Brain pericyte (primary cell): ENCODE data around the gene ITLN1.

Experiments
- DNase-seq: peaks from one replicate; pipeline ENCODE4 v3.0.0-alpha.2; 2012; ENCODE audit warnings: low read depth, low spot score

Gene ITLN1

DNA sequence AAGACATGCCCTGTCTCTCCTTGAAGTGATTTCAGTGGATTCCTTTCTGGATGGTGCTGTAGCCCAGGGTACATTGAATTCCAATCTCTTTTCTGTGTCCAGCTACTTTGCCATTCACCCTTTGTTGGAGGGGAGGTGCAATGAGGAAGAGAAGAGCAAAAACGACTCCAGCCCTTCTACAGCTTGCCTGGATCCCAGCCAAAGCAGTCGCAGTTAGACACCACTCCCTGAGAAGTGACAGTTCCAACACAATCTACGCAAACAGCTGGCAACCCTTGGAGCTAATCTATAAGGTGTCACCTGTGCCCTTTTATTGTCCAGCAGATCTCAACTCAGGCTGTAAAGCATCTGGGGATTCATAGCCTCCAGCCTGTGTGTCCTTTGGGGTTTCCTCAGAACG lies 26.9 kb downstream of the ITLN1 start:
- no peak for DNase-seq

- DNase-seq = no peak
These were observed 29.6 kb downstream of the ITLN1 start for GRCh38 chr1:160855181-160855981.

GRCh38 chr1:160853754-160854153 lies 31.2 kb downstream of the ITLN1 start:
- no peak for DNase-seq

DNA sequence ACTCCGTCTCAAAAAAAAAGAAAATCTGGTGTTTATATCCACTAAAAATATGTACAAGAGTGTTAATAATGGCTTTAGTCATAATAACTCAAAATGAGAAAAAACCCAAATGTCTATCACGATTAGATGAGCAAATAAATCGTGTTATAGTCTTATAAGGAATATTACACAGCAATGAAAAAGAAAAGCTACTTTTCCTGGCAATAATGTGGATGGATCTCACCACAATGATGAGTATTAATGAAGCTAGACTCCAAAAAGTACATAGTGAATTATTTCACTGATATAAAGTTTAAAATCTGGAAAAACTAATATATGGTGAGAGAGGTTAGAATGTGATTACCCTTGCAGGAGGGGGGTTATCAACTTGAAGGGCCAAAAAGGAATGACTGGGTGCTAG lies 32.0 kb downstream of the ITLN1 start:
- DNase-seq = no peak

GRCh38 chr1:160850993-160851392 lies 34.0 kb downstream of the ITLN1 start:
- DNase-seq = no peak

DNA sequence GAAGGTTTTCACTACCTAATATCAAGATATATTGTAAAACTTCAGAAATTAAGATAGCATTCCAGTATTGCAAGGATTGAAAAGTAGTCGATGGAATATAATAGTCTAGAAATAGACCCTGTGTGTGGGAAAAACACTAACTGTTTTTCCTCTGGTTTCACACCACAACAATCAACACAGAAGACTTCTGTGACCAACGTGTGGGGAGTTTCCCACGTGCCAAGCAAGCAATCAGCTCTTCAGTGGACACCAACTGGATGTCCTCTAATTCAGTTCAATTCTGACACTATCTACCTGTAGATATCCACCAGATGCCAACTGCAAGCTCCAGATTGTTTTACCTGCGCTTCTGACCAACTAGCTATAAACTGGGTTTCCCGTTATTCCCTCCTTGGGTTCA lies 34.4 kb downstream of the ITLN1 start:
- DNase-seq = no peak

- DNase-seq = no peak
These were observed 38.7 kb downstream of the ITLN1 start for GRCh38 chr1:160846281-160846680.

DNA sequence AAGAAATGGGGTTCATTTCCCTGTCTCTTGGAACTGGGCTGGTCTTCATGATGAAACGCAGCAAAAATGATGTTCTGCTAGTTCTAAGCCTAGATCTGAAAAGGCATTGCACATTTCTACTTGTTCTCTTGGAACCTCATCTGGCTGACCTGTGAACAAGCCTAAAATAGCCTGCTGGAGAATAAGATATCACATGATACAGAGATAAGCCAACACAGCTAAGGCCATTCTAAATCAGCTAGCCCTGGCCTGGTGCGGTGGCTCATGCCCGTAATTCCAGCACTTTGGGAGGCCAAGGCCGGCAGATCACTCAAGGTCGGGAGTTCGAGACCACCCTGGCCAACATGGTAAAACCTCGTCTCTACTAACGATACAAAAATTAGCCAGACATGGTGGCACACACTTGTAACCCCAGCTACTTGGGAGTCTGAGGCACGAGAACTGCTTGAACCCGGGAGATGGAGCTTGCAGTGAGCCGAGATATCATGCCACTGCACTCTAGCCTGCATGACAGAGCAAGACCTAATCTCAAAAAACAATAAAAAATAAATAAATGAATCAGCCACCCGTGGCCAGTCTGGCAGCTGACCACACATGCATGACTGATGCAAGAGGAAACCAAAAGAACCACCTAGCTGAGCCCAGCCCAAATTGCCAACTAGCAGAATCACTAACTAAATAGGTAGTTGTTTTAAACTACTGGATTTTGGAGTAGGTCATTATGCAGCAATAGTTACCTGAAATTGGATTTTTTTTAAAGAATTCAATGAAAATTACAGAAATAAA lies 40.3 kb downstream of the ITLN1 start:
- no peak for DNase-seq

DNA sequence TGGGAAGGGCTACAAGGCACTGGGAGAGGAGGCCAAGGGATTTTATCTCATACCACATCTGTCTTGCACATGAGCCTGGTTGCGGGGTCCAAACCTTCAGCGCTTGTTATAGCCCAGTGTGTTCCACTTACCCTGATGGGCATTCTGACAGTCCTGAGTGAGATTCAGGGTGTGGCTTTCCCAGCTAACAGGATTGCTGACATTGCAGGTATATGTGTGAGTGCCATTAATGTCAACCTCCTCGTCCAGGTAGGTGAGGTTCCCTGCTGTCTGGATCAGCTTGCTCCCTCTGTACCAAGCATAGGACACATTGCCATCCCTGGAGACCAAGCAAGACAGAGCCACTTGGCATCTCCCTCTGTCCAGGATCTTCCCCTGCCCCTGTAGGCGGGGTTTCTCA lies 43.9 kb downstream of the ITLN1 start:
- DNase-seq = no peak

GRCh38 chr1:160839746-160840145 lies 45.2 kb downstream of the ITLN1 start:
- no peak for DNase-seq

DNA sequence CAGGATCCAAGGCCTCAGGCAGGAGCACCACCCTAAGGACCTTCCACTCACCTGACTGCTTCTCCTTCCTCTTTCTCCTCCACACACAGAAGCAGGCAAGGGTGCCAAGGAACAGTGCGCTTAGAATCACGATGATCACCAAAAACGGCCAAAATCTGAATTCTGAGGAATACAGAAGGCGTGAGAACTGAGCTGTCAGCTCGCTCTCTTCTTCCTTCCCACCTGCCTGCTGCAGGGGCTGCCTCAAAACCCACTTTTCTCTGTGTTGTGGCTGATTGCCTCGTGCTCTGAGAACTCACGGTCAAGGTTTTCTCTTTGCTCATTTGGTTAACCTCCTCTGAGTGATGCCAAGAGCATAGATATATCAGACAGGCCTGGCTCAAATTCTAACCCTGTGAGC lies 46.1 kb downstream of the ITLN1 start:
- no peak for DNase-seq

DNA sequence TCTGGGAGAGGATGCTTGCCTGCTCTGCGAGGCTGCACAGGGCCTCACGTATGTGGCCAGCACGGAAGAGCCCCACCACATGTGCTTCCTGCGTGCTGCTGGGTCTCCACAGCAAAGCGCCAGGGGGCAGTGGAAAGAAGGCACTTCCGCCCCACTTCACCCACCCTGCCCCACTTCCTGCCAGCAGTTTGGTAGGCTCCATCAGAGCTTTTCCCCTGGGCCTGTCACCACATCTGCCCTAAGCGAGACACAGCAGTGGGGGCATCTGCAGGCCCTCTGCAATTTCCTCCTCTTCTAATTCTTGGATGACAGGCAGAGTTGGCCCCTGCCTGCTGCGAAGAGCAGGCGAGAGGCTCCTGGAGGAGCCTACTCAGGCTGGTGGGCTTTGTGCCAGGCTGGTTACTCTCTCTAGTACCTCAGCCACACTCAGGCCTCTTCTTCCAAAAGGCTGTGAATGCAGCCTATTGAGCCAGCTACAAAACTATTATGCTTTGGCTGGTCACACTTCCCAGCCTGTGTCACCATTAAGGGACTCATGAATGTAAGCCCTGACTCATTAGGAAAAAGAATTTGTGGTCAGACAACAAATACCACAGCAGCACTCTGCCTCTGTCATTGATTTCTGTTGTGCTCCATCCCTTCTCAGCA lies 47.3 kb downstream of the ITLN1 start:
- no peak for DNase-seq

DNA sequence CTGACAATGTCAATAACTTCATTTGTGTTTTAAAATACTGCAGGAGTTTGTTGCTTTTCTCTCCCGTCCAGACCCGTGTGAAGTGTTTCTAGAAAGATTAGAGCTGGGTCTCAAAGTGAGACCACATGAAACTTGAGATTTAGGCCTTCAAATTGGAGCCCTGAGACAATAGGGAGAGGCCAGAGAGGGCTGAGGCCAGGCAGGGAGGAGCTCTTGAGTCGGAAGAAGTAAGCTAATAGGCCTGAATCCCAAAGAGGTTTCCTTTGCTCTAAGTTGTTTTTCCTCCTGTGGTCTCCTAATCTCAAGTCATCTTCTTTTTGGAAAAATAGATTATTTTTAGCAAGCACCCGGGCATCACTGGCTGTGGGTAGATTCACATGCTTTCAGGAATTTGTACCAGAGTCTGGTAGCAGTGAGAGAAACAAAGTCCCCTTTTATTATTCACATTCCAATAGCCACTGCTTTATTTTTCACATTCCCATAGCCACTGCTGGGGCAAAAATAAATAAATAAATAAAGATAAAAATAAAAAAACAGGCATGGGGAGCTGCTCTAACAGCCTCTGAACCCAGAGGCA lies 47.9 kb downstream of the ITLN1 start:
- no peak for DNase-seq

- DNase-seq = no peak
These were observed 48.4 kb downstream of the ITLN1 start for GRCh38 chr1:160836561-160836960.

- DNase-seq = no peak
These were observed 49.2 kb downstream of the ITLN1 start for GRCh38 chr1:160835751-160836150.

DNA sequence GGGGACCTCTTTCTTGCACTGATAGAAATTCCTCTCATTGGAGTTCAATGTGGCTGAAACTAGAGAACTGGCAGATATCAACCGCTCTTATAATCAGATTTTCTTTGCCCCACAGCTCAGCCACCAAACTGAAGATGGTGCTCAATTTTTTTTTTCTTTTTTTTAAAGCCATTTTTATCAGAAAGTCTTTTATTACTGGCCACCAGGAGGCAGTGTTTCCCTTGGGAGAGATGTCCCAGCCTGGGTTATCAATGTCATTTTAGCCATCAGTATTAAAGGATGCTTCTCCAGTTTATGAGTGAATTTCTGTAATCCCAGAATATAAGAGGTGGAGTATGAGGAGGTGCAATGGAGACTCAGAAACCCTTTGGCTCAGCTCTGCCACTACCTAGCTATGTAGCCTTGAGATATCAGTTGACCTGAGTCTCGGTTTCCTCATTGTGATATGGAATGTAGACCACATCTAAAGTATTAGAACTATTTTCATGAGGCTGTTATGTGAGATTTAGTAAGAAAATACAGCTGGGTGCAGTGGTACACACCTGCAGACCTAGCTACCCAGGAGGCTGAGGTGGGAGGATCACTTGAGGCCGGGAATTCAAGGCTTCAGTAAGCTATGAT lies 49.9 kb downstream of the ITLN1 start:
- DNase-seq = no peak

GRCh38 chr1:160830321-160831153 lies 54.4 kb downstream of the ITLN1 start:
- no peak for DNase-seq

DNA sequence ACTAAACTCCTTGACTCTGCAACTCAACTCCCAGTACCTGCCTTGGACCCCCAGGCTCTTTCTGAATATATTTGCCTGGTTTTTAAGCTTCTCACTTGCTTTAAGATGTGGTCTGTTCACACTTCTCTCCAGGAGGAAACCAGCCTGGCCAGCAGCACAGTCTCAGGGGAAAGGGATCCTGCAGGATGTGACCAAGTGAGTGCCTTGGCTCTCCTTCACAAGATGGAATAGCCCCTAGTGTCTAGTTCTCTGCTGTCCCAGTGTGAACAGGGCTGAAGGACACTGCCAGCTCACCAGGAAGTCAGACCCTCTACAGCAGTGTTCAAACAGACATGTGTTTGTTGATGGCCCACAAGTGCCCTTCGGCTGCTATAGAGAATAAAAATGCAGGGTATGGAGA lies 55.2 kb downstream of the ITLN1 start:
- DNase-seq = no peak

DNA sequence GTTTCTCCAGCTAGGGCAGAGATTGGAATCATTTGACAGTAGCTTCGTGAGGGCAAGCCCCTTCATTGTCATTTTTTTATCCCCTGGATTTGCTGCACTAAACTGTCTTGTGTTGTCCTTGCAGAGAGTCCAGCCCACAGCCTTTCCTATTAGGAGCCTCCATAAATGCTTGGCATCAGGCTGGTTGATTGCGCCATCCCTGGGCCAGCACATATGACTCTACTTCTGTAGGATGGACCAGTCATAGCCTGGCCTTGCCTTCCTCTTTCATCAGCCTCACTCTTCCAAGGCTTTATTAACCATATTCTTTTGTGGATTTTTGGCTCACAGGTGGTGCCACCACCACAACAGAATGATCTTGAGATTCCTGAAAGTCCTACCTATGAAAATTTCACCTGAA lies 57.6 kb downstream of the ITLN1 start:
- DNase-seq = no peak

- DNase-seq = no peak
These were observed 58.4 kb downstream of the ITLN1 start for GRCh38 chr1:160826546-160826945.
